HepG2 (cell line): ENCODE data around the gene LIF. TPM values are rescaled to one million over a fixed set of nuclear protein-coding genes. Genes with fewer than 3 reads are reported as not detected.

Experiments
- ATAC-seq: fragments of 200-7000 bp; cut with Tn5 transposase; 3 replicates; pipeline ENCODE4 v1.9.1; 2020; ENCODE audit warnings: mild to moderate bottlenecking, moderate library complexity
- BruUV-seq: library from RNA; stranded (reverse); fragments of 400-500 nt; replicated peaks from 2 replicates; lab custom pipeline; 2021; lab: Mats Ljungman, UMichigan
- CTCF ChIA-PET: fragments of 300-600 bp; formaldehyde crosslinking; extraction: SDS; loops from one replicate; lab custom pipeline; 2021; ENCODE audit warnings: low total read pairs, inconsistent platforms, low intra/inter-chr PET ratio; lab: Yijun Ruan, JAX
- POLR2A ChIA-PET: fragments of 350-600 bp; sonication (Branson Sonifier 250); formaldehyde crosslinking; loops from one replicate; lab custom pipeline; 2020; ENCODE audit warnings: antibody characterized with exemption, inconsistent platforms; lab: Yijun Ruan, JAX
- DNase-seq: peaks from one replicate; pipeline ENCODE4 v3.0.0-alpha.2; 2015; ENCODE audit warnings: low spot score
- FAIRE-seq: peaks from 3 replicates; lab custom pipeline; 2011; peaks lifted over from hg19 to GRCh38; lab: Jason Lieb, UNC
- H2AFZ ChIP-seq: one replicate; pipeline ENCODE4 v1.6.1; 2011; ENCODE audit warnings: low read length, inconsistent platforms
- H3K27ac ChIP-seq: fragments of 300-600 bp; 3 replicates; pipeline ENCODE4 v1.8.0; 2011; ENCODE audit warnings: mixed run types, mild to moderate bottlenecking, mixed read lengths, low read length, inconsistent platforms; ENCODE audit not compliant: insufficient read depth; ENCODE audit errors: extremely low read length
- H3K27me3 ChIP-seq, 2 experiments: fragments of 200-600 bp in 1 of 2; 2 replicates in 1 of 2; 3 replicates in 1 of 2; pipeline versions ENCODE4 v1.6.0 to v1.8.0; 2011; ENCODE audit warnings: low read length in 2 of 2, mild to moderate bottlenecking in 2 of 2, moderate library complexity in 2 of 2, inconsistent platforms in 1 of 2; ENCODE audit not compliant: insufficient read depth in 2 of 2, control insufficient read depth in 1 of 2
- H3K36me3 ChIP-seq, 2 experiments: fragments of 200-600 bp in 1 of 2; replicated peaks in 1 of 2; 2 replicates in 1 of 2; 3 replicates in 1 of 2; pipeline versions ENCODE4 v1.5.1 to v1.8.0; 2011; ENCODE audit warnings: low read length in 2 of 2, inconsistent platforms in 1 of 2; ENCODE audit not compliant: insufficient read depth in 2 of 2, control insufficient read depth in 1 of 2
- H3K4me1 ChIP-seq: 2 replicates; pipeline ENCODE4 v1.5.1; 2012; ENCODE audit warnings: low read length, inconsistent platforms; ENCODE audit not compliant: insufficient read depth
- H3K4me2 ChIP-seq: 2 replicates; pipeline ENCODE4 v1.6.0; 2011; ENCODE audit warnings: low read depth, low read length, inconsistent platforms
- H3K4me3 ChIP-seq, 3 experiments: fragments of 200-600 bp in 1 of 3; sonication (generic), shearing (Covaris generic) in 1 of 3; replicated peaks in 1 of 3; 2 replicates each; pipeline ENCODE4 v1.5.1; 2011 to 2016; ENCODE audit warnings: low read length in 3 of 3, inconsistent platforms in 2 of 3, low read depth in 2 of 3, mild to moderate bottlenecking in 2 of 3, control low read depth in 1 of 3, mixed read lengths in 1 of 3; ENCODE audit not compliant: insufficient read depth in 1 of 3
- H3K79me2 ChIP-seq: one replicate; pipeline ENCODE4 v1.6.1; 2011; ENCODE audit warnings: low read length, inconsistent platforms; ENCODE audit not compliant: insufficient read depth
- H3K9ac ChIP-seq: 2 replicates; pipeline ENCODE4 v1.6.0; 2011; ENCODE audit warnings: mild to moderate bottlenecking, low read depth, low read length, inconsistent platforms; ENCODE audit not compliant: insufficient read depth
- H3K9me3 ChIP-seq: 2 replicates; pipeline ENCODE4 v1.5.1; 2012; ENCODE audit warnings: mild to moderate bottlenecking, low read length
- H4K20me1 ChIP-seq: 2 replicates; pipeline ENCODE4 v1.6.0; 2011; ENCODE audit warnings: inconsistent platforms, mild to moderate bottlenecking, low read length, moderate library complexity; ENCODE audit not compliant: insufficient read depth
- CBX5 ChIP-seq: sonication (generic); formaldehyde crosslinking; IDR thresholded peaks from 2 replicates; pipeline ENCODE4 v1.4.0; 2020; ENCODE audit warnings: missing genetic modification reagents, borderline replicate concordance
- CENPBD1 ChIP-seq: sonication (generic); formaldehyde crosslinking; IDR thresholded peaks from 2 replicates; pipeline ENCODE4 v1.8.0; 2022; ENCODE audit warnings: missing genetic modification reagents, low read depth, mild to moderate bottlenecking, borderline replicate concordance
- E2F2 ChIP-seq: sonication (generic); formaldehyde crosslinking; IDR thresholded peaks from 2 replicates; pipeline ENCODE4 v1.4.0; 2020; ENCODE audit warnings: missing genetic modification reagents, borderline replicate concordance
- FLYWCH1 ChIP-seq: sonication (generic); formaldehyde crosslinking; IDR thresholded peaks from 2 replicates; pipeline ENCODE4 v1.8.1; 2023; ENCODE audit warnings: mild to moderate bottlenecking, missing genetic modification reagents
- GABPA ChIP-seq, 2 experiments: IDR thresholded peaks; 2 replicates each; pipeline ENCODE4 v1.6.1; 2011 to 2016; ENCODE audit warnings: low read depth in 2 of 2, low read length in 1 of 2, missing biosample characterization in 1 of 2, missing genetic modification characterization in 1 of 2
- HINFP ChIP-seq: sonication (generic); formaldehyde crosslinking; IDR thresholded peaks from 2 replicates; pipeline ENCODE4 v1.4.0; 2020; ENCODE audit warnings: low read depth, mild to moderate bottlenecking, missing genetic modification reagents
- HMG20A ChIP-seq: IDR thresholded peaks from 2 replicates; pipeline ENCODE4 v1.6.1; 2016; ENCODE audit warnings: borderline replicate concordance
- HNRNPK ChIP-seq: fragments of 200-400 bp; formaldehyde crosslinking; IDR thresholded peaks from 2 replicates; pipeline ENCODE4 v1.6.1; 2018; ENCODE audit warnings: low read length, low read depth, moderate library complexity, mild to moderate bottlenecking; ENCODE audit not compliant: poor library complexity, severe bottlenecking
- IRF1 ChIP-seq: sonication (generic); formaldehyde crosslinking; IDR thresholded peaks from 2 replicates; pipeline ENCODE4 v1.4.0; 2020; ENCODE audit warnings: low read depth, mild to moderate bottlenecking, missing genetic modification reagents
- MXI1 ChIP-seq: IDR thresholded peaks from 3 replicates; pipeline ENCODE4 v1.6.1; 2012; ENCODE audit warnings: low read depth, low read length, inconsistent platforms, borderline replicate concordance
- ZBTB42 ChIP-seq: sonication (generic); formaldehyde crosslinking; IDR thresholded peaks from 2 replicates; pipeline ENCODE4 v1.5.0; 2020; ENCODE audit warnings: mild to moderate bottlenecking, missing genetic modification reagents
- ZFAT ChIP-seq: sonication (generic); formaldehyde crosslinking; conservative IDR thresholded peaks from 2 replicates; pipeline ENCODE4 v1.8.1; 2023; ENCODE audit warnings: missing genetic modification reagents, inconsistent platforms
- ZNF280D ChIP-seq: sonication (generic); formaldehyde crosslinking; IDR thresholded peaks from 2 replicates; pipeline ENCODE4 v1.5.1; 2020; ENCODE audit warnings: mild to moderate bottlenecking, missing genetic modification reagents
- ZNF567 ChIP-seq: sonication (generic); formaldehyde crosslinking; IDR thresholded peaks from 2 replicates; pipeline ENCODE4 v1.8.1; 2023; ENCODE audit warnings: mild to moderate bottlenecking, missing genetic modification reagents, borderline replicate concordance
- ZNF616 ChIP-seq: sonication (generic); formaldehyde crosslinking; IDR thresholded peaks from 2 replicates; pipeline ENCODE4 v1.5.0; 2020; ENCODE audit warnings: low read depth, mild to moderate bottlenecking, missing genetic modification reagents
- WGBS: methylation state at CpG from one replicate; pipeline ENCODE4 v1.1.6; 2017; ENCODE audit warnings: low lambda C conversion rate; 5-methylcytosine and 5-hydroxymethylcytosine counted together
- in situ Hi-C: cut with HindIII; loops from 2 replicates; pipeline ENCODE4 v1.10.0; 2017; ENCODE audit warnings: low pct_unique_long_range_greater_than_20kb; ENCODE audit not compliant: extremely low pct_ligation_motif_present
- intact Hi-C: fragments of 100-400 bp; cut with micrococcal nuclease; formaldehyde crosslinking; loops from one replicate; pipeline ENCODE4 v1.10.0; 2022; ENCODE audit not compliant: unreplicated experiment
- polyA plus RNA-seq, 8 experiments: library from polyadenylated mRNA; depleted of rRNA in 3 of 8; stranded (reverse) in 7 of 8; unstranded in 1 of 8; fragments of >200 nt; fragmentation: Illumina TruSeq in 4 of 8; extraction: Trizol in 4 of 8; gene quantifications; 2 replicates each; pipeline versions ENCODE4 v1.2.1 to v1.2.3, GENCODE V29; 2011 to 2016; ENCODE audit warnings: low read depth in 4 of 8, missing spikeins in 1 of 8, mixed read lengths in 1 of 8; ENCODE audit not compliant: insufficient read depth in 1 of 8
- total RNA-seq, 5 experiments: library from RNA; depleted of rRNA; stranded (reverse); fragments of >200 nt; fragmentation: Illumina TruSeq; extraction: Trizol; gene quantifications; 2 replicates each; pipeline ENCODE4 v1.2.3, GENCODE V29; 2016; ENCODE audit warnings: low read depth in 1 of 5

LIF gene
- total and polyA plus RNA-seq, 2 of the 13 experiments (the other 11 are each of a cell fraction or from before 2014, with no cell fraction given) = 3.6 to 8.5 TPM

GRCh38 chr22:30206944-30207343, 39.6 kb downstream of the LIF start:
- H2AFZ ChIP-seq = no peak overlapping the region
- no TSS peak for BruUV-seq
- ChIA-PET POLR2A (interaction anchor here (1.0 kb wide), 2 partner anchors 10 to 39 kb away, joined by 3 read pairs; partner anchors contain the start of gene LIF), CTCF (no interaction called here)
- no peak overlapping the region for H3K9ac ChIP-seq
- 0 out of 2 replicates have a peak overlapping the region, but pooled peaks have one; percentile 8 for H3K4me2 ChIP-seq
- WGBS = 2% methylated on average over 15 of the region's 16 CpGs
- H3K9me3 ChIP-seq = no peaks in the 10 kb centered on the region
- peak; percentile 85 for DNase-seq
- H3K4me1 ChIP-seq = peaks cover 69% of the 10 kb centered on the region
- H3K27ac ChIP-seq = no peak overlapping the region
- intact Hi-C loops = loop anchor here (1.0 kb wide), 1 partner anchor 42 kb away; no protein-coding TSS in a partner anchor
- H4K20me1 ChIP-seq = no peaks in the 10 kb centered on the region
- H3K79me2 ChIP-seq = no peaks in the 10 kb centered on the region
- no peak overlapping the region for H3K4me3 ChIP-seq
- H3K27me3 ChIP-seq = no peaks in the 10 kb centered on the region
- peak; percentile 77 for ATAC-seq
- no peaks in the 10 kb centered on the region for H3K36me3 ChIP-seq
- in situ Hi-C loops = no loop called here
- FAIRE-seq = peak; percentile 68
- TF ChIP-seq HMG20A (CRISPR knock-in tag) = peak; percentile 53; the same call in 1 of the 2 replicates
- no peak for TF ChIP-seq GABPA (IDR thresholded peaks at IDR 0.05; ENCODE audit: low read depth, low read length)
- no peak for TF ChIP-seq GABPA (CRISPR knock-in tag; IDR thresholded peaks at IDR 0.05; ENCODE audit: low read depth)
- no peak for TF ChIP-seq ZNF280D (CRISPR knock-in tag)
- no peak for TF ChIP-seq E2F2
- TF ChIP-seq ZBTB42 (CRISPR knock-in tag) = no peak
- no peak for TF ChIP-seq FLYWCH1 (CRISPR knock-in tag)
- no peak for TF ChIP-seq ZFAT (CRISPR knock-in tag)
- TF ChIP-seq CBX5 (CRISPR knock-in tag) = peak; percentile 78; the same call in 1 of the 2 replicates
- peak; percentile 39; the same call in 1 of the 3 replicates for TF ChIP-seq MXI1
- TF ChIP-seq IRF1 (CRISPR knock-in tag) = no peak
- TF ChIP-seq CENPBD1 (CRISPR knock-in tag) = no peak
- no peak for TF ChIP-seq HINFP (CRISPR knock-in tag)
- TF ChIP-seq ZNF567 (CRISPR knock-in tag) = no peak
- no peak for TF ChIP-seq ZNF616 (CRISPR knock-in tag)
- no peak for TF ChIP-seq HNRNPK
